ENCODE data around the gene FAM3A. TPM values are rescaled to one million over a fixed set of nuclear protein-coding genes. Genes with fewer than 3 reads are reported as not detected.

FAM3A gene
- total and polyA plus RNA-seq, 10 of the 15 experiments (the other 5 are each of a cell fraction or from before 2014, with no cell fraction given) = 0.29 to 21.1 (median 11.4) TPM

DNA sequence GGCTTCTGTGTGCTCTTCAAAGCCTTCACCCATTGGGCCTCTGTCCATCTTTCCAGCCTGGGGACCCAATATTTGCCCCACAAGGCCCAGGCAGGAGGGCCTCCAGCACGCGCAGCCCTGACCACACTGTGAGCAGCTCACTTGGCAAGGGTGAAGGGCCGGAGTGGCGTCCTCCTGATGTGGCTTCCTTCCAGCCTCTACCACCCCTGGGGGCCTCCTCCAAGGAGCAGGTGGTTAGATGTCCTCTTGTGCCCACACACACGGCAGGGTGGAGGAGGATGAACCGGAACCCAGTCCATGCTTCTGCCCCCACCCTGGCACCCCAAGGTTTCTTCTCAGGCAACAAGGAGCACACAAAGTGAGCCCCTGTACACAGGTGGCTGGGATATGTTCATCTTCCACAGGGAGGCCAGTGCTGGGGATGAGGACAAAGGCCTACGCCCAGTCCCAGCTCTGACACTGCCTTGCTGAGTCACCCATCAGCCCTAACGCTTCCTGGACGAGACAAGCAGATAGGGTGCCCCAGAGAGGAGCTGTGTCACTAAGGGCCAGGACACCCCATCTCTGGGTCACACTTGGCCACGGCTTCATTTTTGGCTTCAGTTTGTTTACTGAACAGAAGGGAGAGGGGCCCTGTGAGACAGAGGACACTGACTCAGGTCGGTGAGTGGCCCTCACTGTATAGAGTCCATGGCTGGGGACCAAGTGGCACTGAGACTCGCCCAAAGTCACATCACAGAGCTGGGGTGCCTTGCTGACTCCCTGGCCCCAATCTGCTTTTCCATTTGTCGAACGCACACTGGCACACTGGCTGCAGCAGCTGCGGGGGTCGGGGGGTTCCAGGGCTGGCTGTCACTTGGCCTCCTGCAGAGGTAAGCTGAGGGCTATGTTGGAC, 31.5 kb downstream of the FAM3A start:
- peaks cover 0 to 2% of the 10 kb centered on the region in 2 experiments; a peak in 2 of 4 replicates for H3K36me3 ChIP-seq (ENCODE audit: control insufficient read depth in 2 of 2, insufficient read depth in 2 of 2, low read length in 1 of 2)
- DNase-seq (ENCODE audit: low read depth, low spot score) (no peak), ATAC-seq (no peak), FAIRE-seq (no peak)
- H3K79me2 ChIP-seq (ENCODE audit: control insufficient read depth, insufficient read depth, low read length) = peaks cover 18% of the 10 kb centered on the region
- TF ChIP-seq, protein P1, sequence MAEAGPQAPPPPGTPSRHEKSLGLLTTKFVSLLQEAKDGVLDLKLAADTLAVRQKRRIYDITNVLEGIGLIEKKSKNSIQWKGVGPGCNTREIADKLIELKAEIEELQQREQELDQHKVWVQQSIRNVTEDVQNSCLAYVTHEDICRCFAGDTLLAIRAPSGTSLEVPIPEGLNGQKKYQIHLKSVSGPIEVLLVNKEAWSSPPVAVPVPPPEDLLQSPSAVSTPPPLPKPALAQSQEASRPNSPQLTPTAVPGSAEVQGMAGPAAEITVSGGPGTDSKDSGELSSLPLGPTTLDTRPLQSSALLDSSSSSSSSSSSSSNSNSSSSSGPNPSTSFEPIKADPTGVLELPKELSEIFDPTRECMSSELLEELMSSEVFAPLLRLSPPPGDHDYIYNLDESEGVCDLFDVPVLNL (IDR thresholded peaks at IDR 0.05; ENCODE audit: low read depth, low read length) = no peak
- 60% methylated on average over 16 of the region's 16 CpGs for WGBS (ENCODE audit: insufficient coverage, insufficient replicate concordance, low lambda C conversion rate, missing lambda C conversion rate)
- ChIA-PET RAD21 (ENCODE audit: unreplicated experiment) (interaction anchor here (1.2 kb wide), 1 partner anchor 31 kb away, joined by 4 read pairs; no protein-coding TSS in a partner anchor), POLR2A (interaction anchor here (1.6 kb wide), 1 partner anchor 72 kb away, joined by 4 read pairs; no protein-coding TSS in a partner anchor), CTCF (interaction anchor here (1.0 to 2.1 kb wide), 2 partner anchors 43 to 85 kb away, joined by 5 to 6 read pairs; no protein-coding TSS in a partner anchor), SMC1A (ENCODE audit: uncharacterized antibody, unreplicated experiment) (no interaction called here)
- intact Hi-C loops (cut with micrococcal nuclease; ENCODE audit: unreplicated experiment) = no loop called here
- H3K4me2 ChIP-seq (ENCODE audit: control insufficient read depth, insufficient read depth) = no peak overlapping the region
- no peaks in the 10 kb centered on the region; the same call in 2 of the 3 replicates for H3K9me3 ChIP-seq (replicated peaks; ENCODE audit: control insufficient read depth, insufficient read depth, low read length)
- H3K27ac ChIP-seq (ENCODE audit: control insufficient read depth, insufficient read depth) = no peak overlapping the region
- BruUV-seq (replicated peaks) = no TSS peak
- no peaks in the 10 kb centered on the region for H3K27me3 ChIP-seq (replicated peaks in 1 of 2; ENCODE audit: control insufficient read depth in 2 of 2, insufficient read depth in 2 of 2, low read length in 1 of 2)
- no peak overlapping the region for H2AFZ ChIP-seq (ENCODE audit: control insufficient read depth, low read depth, low read length)
- in situ Hi-C loops (cut with MboI) = no loop called here
- H3K4me1 ChIP-seq (ENCODE audit: control insufficient read depth, insufficient read depth, low read length) = peaks cover 8% of the 10 kb centered on the region; the same call in 1 of the 2 replicates
- no peak overlapping the region for H3K9ac ChIP-seq (ENCODE audit: control insufficient read depth, insufficient read depth, low read length)
- no peaks in the 10 kb centered on the region for H4K20me1 ChIP-seq (ENCODE audit: control insufficient read depth, insufficient read depth)
- H3K4me3 ChIP-seq = no peak overlapping the region

DNA sequence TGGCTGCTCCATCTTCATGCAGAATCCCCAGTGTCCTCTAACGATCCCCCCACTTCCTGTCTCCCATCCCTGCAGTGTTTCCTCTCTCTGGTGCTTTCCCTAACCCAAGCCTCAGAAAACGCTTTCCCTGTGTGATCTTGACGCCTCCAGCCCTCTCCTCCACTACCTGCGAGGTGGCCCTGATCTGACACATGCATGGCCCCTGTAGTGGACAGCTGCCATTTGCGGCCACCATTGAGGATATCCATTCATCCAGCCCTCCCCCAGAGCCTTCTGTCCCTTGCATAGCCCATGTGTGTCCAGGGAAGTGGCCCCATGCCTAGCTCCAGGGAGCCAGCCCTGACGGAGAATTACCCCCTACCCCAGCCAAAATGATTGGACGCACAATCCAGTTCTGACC, 32.7 kb downstream of the FAM3A start:
- 49% methylated on average over 7 of the region's 7 CpGs for WGBS (ENCODE audit: insufficient coverage, insufficient replicate concordance, low lambda C conversion rate, missing lambda C conversion rate)
- Histone ChIP-seq H3K27ac (ENCODE audit: control insufficient read depth, insufficient read depth) (no peak overlapping the region), H3K27me3 (replicated peaks in 1 of 2; ENCODE audit: control insufficient read depth in 2 of 2, insufficient read depth in 2 of 2, low read length in 1 of 2) (no peaks in the 10 kb centered on the region), H4K20me1 (ENCODE audit: control insufficient read depth, insufficient read depth) (no peaks in the 10 kb centered on the region), H3K79me2 (ENCODE audit: control insufficient read depth, insufficient read depth, low read length) (peaks cover 16% of the 10 kb centered on the region), H3K9me3 (replicated peaks; ENCODE audit: control insufficient read depth, insufficient read depth, low read length) (no peaks in the 10 kb centered on the region; the same call in 2 of the 3 replicates), H3K4me3 (no peak overlapping the region), H3K4me1 (ENCODE audit: control insufficient read depth, insufficient read depth, low read length) (peaks cover 8% of the 10 kb centered on the region; the same call in 1 of the 2 replicates), H2AFZ (ENCODE audit: control insufficient read depth, low read depth, low read length) (no peak overlapping the region), H3K4me2 (ENCODE audit: control insufficient read depth, insufficient read depth) (no peak overlapping the region), H3K9ac (ENCODE audit: control insufficient read depth, insufficient read depth, low read length) (no peak overlapping the region), H3K36me3 (ENCODE audit: control insufficient read depth in 2 of 2, insufficient read depth in 2 of 2, low read length in 1 of 2) (peaks cover 0 to 2% of the 10 kb centered on the region in 2 experiments; a peak in 2 of 4 replicates)
- BruUV-seq (replicated peaks) = no TSS peak
- DNase-seq (ENCODE audit: low read depth, low spot score) (no peak), FAIRE-seq (no peak), ATAC-seq (no peak)
- intact Hi-C loops (cut with micrococcal nuclease; ENCODE audit: unreplicated experiment) (no loop called here), in situ Hi-C loops (cut with MboI) (no loop called here)
- ChIA-PET CTCF (no interaction called here), POLR2A (interaction anchor here (1.6 kb wide), 1 partner anchor 71 kb away, joined by 4 read pairs; no protein-coding TSS in a partner anchor), RAD21 (ENCODE audit: unreplicated experiment) (interaction anchor here (1.2 kb wide), 1 partner anchor 32 kb away, joined by 4 read pairs; no protein-coding TSS in a partner anchor), SMC1A (ENCODE audit: uncharacterized antibody, unreplicated experiment) (no interaction called here)
- no peak for TF ChIP-seq HDAC6 (IDR thresholded peaks at IDR 0.05; ENCODE audit: unreplicated experiment)
- TF ChIP-seq, protein P2, sequence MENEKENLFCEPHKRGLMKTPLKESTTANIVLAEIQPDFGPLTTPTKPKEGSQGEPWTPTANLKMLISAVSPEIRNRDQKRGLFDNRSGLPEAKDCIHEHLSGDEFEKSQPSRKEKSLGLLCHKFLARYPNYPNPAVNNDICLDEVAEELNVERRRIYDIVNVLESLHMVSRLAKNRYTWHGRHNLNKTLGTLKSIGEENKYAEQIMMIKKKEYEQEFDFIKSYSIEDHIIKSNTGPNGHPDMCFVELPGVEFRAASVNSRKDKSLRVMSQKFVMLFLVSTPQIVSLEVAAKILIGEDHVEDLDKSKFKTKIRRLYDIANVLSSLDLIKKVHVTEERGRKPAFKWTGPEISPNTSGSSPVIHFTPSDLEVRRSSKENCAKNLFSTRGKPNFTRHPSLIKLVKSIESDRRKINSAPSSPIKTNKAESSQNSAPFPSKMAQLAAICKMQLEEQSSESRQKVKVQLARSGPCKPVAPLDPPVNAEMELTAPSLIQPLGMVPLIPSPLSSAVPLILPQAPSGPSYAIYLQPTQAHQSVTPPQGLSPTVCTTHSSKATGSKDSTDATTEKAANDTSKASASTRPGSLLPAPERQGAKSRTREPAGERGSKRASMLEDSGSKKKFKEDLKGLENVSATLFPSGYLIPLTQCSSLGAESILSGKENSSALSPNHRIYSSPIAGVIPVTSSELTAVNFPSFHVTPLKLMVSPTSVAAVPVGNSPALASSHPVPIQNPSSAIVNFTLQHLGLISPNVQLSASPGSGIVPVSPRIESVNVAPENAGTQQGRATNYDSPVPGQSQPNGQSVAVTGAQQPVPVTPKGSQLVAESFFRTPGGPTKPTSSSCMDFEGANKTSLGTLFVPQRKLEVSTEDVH (IDR thresholded peaks at IDR 0.05; ENCODE audit: low read depth, partially characterized antibody) = no peak
- no peak for TF ChIP-seq SUPT20H (IDR thresholded peaks at IDR 0.05; ENCODE audit: borderline replicate concordance, control insufficient read depth, low read depth, low read length)
- TF ChIP-seq IKZF2 (IDR thresholded peaks at IDR 0.05) = no peak
- TF ChIP-seq POLR2AphosphoS2 (IDR thresholded peaks at IDR 0.05; ENCODE audit: low read depth, low read length) = peak; percentile 45; the same call in 1 of the 2 replicates
